Activated T-cell treated with anti-CD3 and anti-CD28 coated beads for 1 hour (primary cell): Measurements from ENCODE around the gene EPHB4.
"Not testable (repeated sequence)": the region's sequence is repeated elsewhere in the genome, so short reads cannot be mapped to it uniquely, and the experiment has no call there.

Experiments
- DNase-seq: peaks from one replicate; pipeline ENCODE4 v3.0.0-alpha.2; 2020; ENCODE audit warnings: low read depth

The EPHB4 gene

DNA sequence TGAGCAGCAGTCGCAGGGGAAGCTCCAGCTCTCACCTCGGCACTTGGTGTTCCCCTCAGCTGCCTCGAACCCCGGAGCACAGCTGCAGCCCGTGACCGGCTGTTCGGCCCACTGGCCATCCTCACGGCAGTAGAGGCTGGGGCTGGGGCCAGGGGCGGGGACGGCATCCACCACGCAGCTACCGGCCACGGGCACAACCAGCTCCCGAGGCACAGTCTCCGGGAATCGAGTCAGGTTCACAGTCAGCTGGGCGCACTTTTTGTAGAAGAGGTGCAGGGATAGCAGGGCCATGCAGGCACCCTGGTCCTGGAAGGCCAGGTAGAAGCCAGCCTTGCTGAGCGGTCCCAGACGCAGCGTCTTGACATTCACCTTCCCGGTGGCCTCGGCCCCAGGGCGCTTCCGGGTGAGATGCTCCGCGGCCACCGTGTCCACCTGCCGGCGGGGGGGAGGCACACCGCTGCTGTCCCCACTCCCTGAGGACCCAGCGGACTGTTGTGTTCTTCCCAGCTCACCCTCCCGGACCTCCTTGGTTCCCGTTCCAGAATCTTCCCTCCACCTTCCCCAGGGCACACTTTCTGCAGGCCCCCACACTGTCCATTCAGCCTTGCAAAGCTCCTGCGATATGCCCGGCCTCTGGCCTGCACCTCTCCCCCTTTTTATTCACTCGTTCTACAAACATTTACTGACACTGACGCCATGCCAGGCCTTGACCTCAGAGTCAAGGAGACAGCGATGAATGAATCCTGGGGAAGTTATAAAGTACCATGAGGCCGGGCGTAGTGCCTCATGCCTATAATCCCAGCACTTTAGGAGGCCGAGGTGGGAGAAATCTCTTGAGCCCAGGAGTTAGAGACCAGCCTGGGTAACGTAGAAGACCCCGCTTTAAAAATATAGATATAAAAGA, 4.8 kb downstream of the EPHB4 start:
- no peak for DNase-seq

- no peak for DNase-seq
These were observed 7.7 kb downstream of the EPHB4 start for GRCh38 chr7:100819586-100819985.

- no peak for DNase-seq
These were observed 8.5 kb downstream of the EPHB4 start for GRCh38 chr7:100818825-100819224.

GRCh38 chr7:100818366-100818765, 9.0 kb downstream of the EPHB4 start:
- DNase-seq: no peak

DNA sequence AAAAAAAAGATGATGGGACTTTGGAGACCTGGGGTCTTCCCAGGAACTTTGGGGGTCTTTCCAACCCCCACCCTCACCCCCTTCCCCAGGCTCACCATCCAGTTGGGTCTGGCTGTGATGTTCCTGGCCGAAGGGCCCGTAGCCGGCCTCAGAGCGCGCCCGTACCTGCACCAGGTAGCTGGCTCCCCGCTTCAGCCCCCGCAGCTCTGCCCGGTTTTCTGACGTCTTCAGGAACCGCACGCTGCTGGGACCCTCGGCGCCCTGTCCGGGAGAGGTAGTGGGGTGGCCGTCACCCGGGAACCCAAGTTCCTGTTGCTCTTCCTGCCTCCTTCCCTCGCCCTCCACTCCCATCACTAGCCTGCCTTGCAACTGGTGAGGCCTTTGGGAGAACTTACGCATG, 10.2 kb downstream of the EPHB4 start:
- DNase-seq: no peak

- not testable (repeated sequence) for DNase-seq
These were observed 10.8 kb downstream of the EPHB4 start for GRCh38 chr7:100816515-100816914.

- DNase-seq: no peak
These were observed 14.6 kb downstream of the EPHB4 start for GRCh38 chr7:100812729-100813128.

GRCh38 chr7:100811480-100811879, 15.8 kb downstream of the EPHB4 start:
- no peak for DNase-seq

DNA sequence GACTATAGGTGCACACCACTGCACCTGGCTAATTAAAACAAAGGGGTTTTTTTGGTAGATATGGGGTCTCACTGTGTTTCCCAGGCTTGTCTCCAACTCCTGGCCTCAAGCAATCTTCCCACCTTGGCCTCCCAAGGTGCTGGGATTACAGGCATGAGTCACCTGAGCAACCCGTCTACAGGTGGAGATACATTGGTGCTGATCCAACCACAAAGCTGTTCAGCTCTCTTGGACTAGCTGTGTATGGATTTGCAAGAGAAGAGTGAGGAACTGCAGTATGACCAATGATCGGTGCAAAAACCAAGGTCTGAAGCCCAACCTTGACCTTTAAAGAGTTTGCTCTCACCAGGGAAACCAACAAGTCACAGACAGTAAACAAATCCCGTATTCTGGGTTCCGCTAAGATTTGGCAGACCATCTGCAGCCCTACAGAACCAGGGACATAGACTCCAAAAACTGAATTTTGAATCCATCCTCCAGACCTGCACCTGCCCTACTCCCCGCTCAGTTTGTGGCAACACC, 18.9 kb downstream of the EPHB4 start:
- no peak for DNase-seq

DNA sequence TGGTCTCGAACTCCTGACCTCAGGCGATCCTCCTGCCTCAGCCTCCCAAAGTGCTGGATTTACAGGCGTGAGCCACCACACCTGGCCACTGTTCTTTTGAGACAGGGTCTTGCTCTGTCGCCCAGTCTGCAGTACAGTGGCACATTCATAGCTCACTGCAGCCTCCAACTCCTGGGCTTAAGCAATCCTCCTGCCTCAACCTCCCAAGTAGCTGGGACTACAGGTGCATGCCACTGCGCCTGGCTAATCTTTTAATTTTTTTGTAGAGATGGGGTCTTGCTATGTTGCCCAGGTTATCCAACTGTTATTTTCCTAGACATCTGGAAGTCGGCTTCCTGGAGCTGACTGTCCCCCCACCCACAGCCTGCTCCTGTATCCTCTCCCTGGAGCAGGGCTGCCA, 20.4 kb downstream of the EPHB4 start:
- DNase-seq: not testable (repeated sequence)

DNA sequence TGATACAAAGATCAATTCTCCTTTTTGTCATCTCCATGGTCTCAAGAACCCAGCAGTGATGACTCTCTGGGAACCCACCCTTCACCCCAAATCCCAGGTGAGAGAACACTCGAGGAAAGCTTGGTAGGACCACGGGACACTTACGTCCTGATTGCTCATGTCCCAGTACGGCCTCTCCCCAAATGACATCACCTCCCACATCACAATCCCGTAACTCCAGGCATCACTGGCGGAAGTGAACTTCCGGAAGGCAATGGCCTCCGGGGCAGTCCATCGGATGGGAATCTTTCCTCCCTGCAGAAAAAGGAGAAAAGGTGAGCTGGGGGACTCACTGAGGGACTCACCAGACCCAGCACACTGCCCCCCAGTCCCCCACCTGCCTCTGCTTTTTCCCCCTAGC, 21.0 kb downstream of the EPHB4 start:
- DNase-seq: no peak

DNA sequence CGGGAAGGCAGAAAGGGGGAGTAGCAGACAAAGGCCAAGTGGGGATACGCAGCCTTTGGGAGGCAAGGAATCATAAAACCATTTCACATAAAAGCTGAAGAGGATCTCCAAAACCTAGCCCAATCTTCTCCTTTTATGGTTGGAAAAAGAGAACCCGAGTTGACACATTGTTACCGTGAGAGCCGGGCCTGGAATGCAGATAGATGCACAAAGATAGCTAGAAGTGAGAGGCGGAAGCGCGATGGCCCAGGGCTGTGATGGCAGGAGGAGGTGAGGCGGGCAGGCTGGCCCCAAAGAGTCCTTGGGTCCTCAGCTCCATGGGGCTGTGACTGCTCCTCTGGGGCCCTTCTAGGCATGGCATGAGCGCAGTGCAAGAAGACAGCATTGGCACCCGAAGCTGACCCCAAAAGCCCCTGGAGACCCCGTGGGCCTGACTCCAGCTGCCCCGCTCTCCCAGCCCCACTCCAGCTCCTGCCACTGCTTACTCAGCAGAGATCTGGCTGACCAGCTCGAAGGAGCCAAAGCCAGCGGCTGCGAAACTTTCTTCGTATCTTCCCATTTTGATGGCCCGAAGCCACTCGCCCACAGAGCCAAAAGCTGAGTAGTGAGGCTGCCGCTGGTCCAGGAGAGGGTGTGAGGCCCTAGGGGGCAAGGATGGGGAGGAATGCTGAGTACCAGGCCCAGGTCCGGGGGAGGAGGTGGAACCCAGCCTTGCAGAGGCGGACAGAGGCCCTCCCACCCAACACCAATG, 22.5 kb downstream of the EPHB4 start:
- no peak for DNase-seq

GRCh38 chr7:100803398-100804161, 23.7 kb downstream of the EPHB4 start:
- no peak for DNase-seq

DNA sequence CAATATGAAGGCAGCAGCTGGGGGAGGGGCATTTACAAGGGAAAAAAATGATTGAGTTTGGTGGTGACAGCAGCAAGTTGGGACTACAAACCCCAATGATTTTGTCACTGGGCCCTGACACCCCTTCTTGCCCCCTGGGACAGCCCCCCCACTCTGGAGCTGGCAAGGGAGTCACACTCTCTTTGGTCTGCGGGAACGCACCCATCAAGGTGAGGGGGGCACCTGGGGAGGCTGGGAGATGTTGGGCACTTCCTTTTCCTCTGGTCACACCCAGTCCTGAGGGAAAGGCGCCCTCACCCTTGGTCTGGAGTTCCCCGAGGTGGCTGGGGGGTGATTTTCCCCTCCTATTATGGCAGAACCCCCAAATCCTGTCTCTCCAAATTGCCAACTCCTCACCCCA, 24.4 kb downstream of the EPHB4 start:
- DNase-seq: no peak

- no peak for DNase-seq
These were observed 25.3 kb downstream of the EPHB4 start for GRCh38 chr7:100801833-100802568.

- peak; percentile 42 for DNase-seq
These were observed 28.1 kb downstream of the EPHB4 start for GRCh38 chr7:100799037-100799896.

- no peak for DNase-seq
These were observed 32.6 kb downstream of the EPHB4 start for GRCh38 chr7:100794741-100795140.

- DNase-seq: no peak
These were observed 33.3 kb downstream of the EPHB4 start for GRCh38 chr7:100793806-100794660.

DNA sequence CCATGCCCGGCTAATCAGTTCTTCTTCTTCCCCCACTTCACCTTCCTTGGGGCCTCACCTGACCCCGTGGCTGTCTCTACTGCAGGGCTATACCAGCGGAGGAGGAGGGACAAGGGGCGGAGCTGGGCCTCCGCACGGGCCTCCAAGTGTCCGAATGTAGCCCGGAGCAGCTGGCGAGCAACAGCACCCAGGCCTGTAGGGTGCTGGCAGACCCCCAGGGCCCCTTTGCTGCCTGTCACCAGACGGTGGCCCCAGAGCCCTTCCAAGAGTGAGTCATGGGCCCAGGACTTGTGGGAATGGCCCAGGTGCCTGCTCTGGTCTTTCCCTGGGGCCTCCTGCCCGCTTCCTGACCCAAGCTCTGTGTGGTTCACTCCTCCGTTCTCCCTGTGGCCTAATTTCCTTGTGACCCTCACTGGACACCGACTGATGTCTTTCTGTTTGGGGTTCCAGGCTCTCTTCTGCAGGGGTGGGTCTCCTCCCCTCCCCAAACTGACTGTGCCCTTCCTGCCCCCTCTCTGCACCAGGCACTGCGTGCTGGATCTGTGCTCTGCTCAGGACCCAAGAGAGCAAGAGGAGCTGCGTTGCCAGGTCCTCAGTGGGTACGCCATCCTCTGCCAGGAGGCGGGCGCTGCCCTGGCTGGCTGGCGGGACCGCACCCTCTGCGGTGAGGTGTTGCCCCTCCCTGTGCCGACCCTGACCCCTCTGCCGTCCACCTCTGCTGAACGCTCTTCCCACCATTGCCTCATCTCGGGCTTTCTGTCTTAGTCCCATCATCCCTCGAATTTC, 35.2 kb downstream of the EPHB4 start:
- no peak for DNase-seq
